HepG2 (cell line): ENCODE measurements around the gene FGF14. TPM values are rescaled to one million over a fixed set of nuclear protein-coding genes. Genes with fewer than 3 reads are reported as not detected.

ENCODE experiments used
- ATAC-seq: fragments of 200-7000 bp; cut with Tn5 transposase; 3 replicates; pipeline ENCODE4 v1.9.1; 2020; ENCODE audit warnings: mild to moderate bottlenecking, moderate library complexity
- BruUV-seq: library from RNA; stranded (reverse); fragments of 400-500 nt; replicated peaks from 2 replicates; lab custom pipeline; 2021; lab: Mats Ljungman, UMichigan
- CTCF ChIA-PET: fragments of 300-600 bp; formaldehyde crosslinking; extraction: SDS; loops from one replicate; lab custom pipeline; 2021; ENCODE audit warnings: low total read pairs, inconsistent platforms, low intra/inter-chr PET ratio; lab: Yijun Ruan, JAX
- POLR2A ChIA-PET: fragments of 350-600 bp; sonication (Branson Sonifier 250); formaldehyde crosslinking; loops from one replicate; lab custom pipeline; 2020; ENCODE audit warnings: antibody characterized with exemption, inconsistent platforms; lab: Yijun Ruan, JAX
- DNase-seq: peaks from one replicate; pipeline ENCODE4 v3.0.0-alpha.2; 2015; ENCODE audit warnings: low spot score
- FAIRE-seq: peaks from 3 replicates; lab custom pipeline; 2011; peaks lifted over from hg19 to GRCh38; lab: Jason Lieb, UNC
- H2AFZ ChIP-seq: one replicate; pipeline ENCODE4 v1.6.1; 2011; ENCODE audit warnings: low read length, inconsistent platforms
- H3K27ac ChIP-seq: fragments of 300-600 bp; 3 replicates; pipeline ENCODE4 v1.8.0; 2011; ENCODE audit warnings: mixed run types, mild to moderate bottlenecking, mixed read lengths, low read length, inconsistent platforms; ENCODE audit not compliant: insufficient read depth; ENCODE audit errors: extremely low read length
- H3K27me3 ChIP-seq, 2 experiments: fragments of 200-600 bp in 1 of 2; 2 replicates in 1 of 2; 3 replicates in 1 of 2; pipeline versions ENCODE4 v1.6.0 to v1.8.0; 2011; ENCODE audit warnings: low read length in 2 of 2, mild to moderate bottlenecking in 2 of 2, moderate library complexity in 2 of 2, inconsistent platforms in 1 of 2; ENCODE audit not compliant: insufficient read depth in 2 of 2, control insufficient read depth in 1 of 2
- H3K36me3 ChIP-seq, 2 experiments: fragments of 200-600 bp in 1 of 2; replicated peaks in 1 of 2; 2 replicates in 1 of 2; 3 replicates in 1 of 2; pipeline versions ENCODE4 v1.5.1 to v1.8.0; 2011; ENCODE audit warnings: low read length in 2 of 2, inconsistent platforms in 1 of 2; ENCODE audit not compliant: insufficient read depth in 2 of 2, control insufficient read depth in 1 of 2
- H3K4me1 ChIP-seq: 2 replicates; pipeline ENCODE4 v1.5.1; 2012; ENCODE audit warnings: low read length, inconsistent platforms; ENCODE audit not compliant: insufficient read depth
- H3K4me2 ChIP-seq: 2 replicates; pipeline ENCODE4 v1.6.0; 2011; ENCODE audit warnings: low read depth, low read length, inconsistent platforms
- H3K4me3 ChIP-seq, 3 experiments: fragments of 200-600 bp in 1 of 3; sonication (generic), shearing (Covaris generic) in 1 of 3; replicated peaks in 1 of 3; 2 replicates each; pipeline ENCODE4 v1.5.1; 2011 to 2016; ENCODE audit warnings: low read length in 3 of 3, inconsistent platforms in 2 of 3, low read depth in 2 of 3, mild to moderate bottlenecking in 2 of 3, control low read depth in 1 of 3, mixed read lengths in 1 of 3; ENCODE audit not compliant: insufficient read depth in 1 of 3
- H3K79me2 ChIP-seq: one replicate; pipeline ENCODE4 v1.6.1; 2011; ENCODE audit warnings: low read length, inconsistent platforms; ENCODE audit not compliant: insufficient read depth
- H3K9ac ChIP-seq: 2 replicates; pipeline ENCODE4 v1.6.0; 2011; ENCODE audit warnings: mild to moderate bottlenecking, low read depth, low read length, inconsistent platforms; ENCODE audit not compliant: insufficient read depth
- H3K9me3 ChIP-seq: 2 replicates; pipeline ENCODE4 v1.5.1; 2012; ENCODE audit warnings: mild to moderate bottlenecking, low read length
- H4K20me1 ChIP-seq: 2 replicates; pipeline ENCODE4 v1.6.0; 2011; ENCODE audit warnings: inconsistent platforms, mild to moderate bottlenecking, low read length, moderate library complexity; ENCODE audit not compliant: insufficient read depth
- ARID4A ChIP-seq: sonication (generic); formaldehyde crosslinking; IDR thresholded peaks from 2 replicates; pipeline ENCODE4 v1.5.0; 2020; ENCODE audit warnings: mild to moderate bottlenecking, missing genetic modification reagents, borderline replicate concordance
- ARNTL ChIP-seq: sonication (generic); formaldehyde crosslinking; IDR thresholded peaks from 2 replicates; pipeline ENCODE4 v1.4.0; 2020; ENCODE audit warnings: mild to moderate bottlenecking, missing genetic modification reagents
- ATM ChIP-seq: fragments of 450-650 bp; IDR thresholded peaks from 2 replicates; pipeline ENCODE4 v1.7.1; 2017; ENCODE audit warnings: mild to moderate bottlenecking, borderline replicate concordance
- HOXD1 ChIP-seq: sonication (generic); formaldehyde crosslinking; IDR thresholded peaks from 2 replicates; pipeline ENCODE4 v1.5.0; 2020; ENCODE audit warnings: missing genetic modification reagents
- MEIS2 ChIP-seq: sonication (generic); formaldehyde crosslinking; IDR thresholded peaks from 2 replicates; pipeline ENCODE4 v1.9.0; 2021; ENCODE audit warnings: mild to moderate bottlenecking, missing genetic modification reagents
- NBN ChIP-seq: fragments of 450-650 bp; conservative IDR thresholded peaks from 2 replicates; pipeline ENCODE4 v1.6.1; 2017
- PCBP2 ChIP-seq: fragments of 200-400 bp; formaldehyde crosslinking; optimal IDR thresholded peaks from 2 replicates; pipeline ENCODE3; 2018; ENCODE audit warnings: low read length, low read depth; ENCODE audit not compliant: poor library complexity, severe bottlenecking
- SOX13 ChIP-seq, 3 experiments: fragments of 450-650 bp in 1 of 3; sonication (generic) in 1 of 3; formaldehyde crosslinking in 1 of 3; IDR thresholded peaks in 2 of 3; conservative IDR thresholded peaks in 1 of 3; 2 replicates each; pipeline versions ENCODE4 v1.5.0 to v1.6.1; 2016 to 2020; ENCODE audit warnings: antibody characterized with exemption in 1 of 3, mild to moderate bottlenecking in 1 of 3, missing compliant biosample characterization in 1 of 3, missing genetic modification reagents in 1 of 3, moderate library complexity in 1 of 3
- TP53 ChIP-seq: sonication (generic); formaldehyde crosslinking; conservative IDR thresholded peaks from 2 replicates; pipeline ENCODE4 v1.4.0; 2020; ENCODE audit warnings: missing genetic modification reagents
- ZBTB42 ChIP-seq: sonication (generic); formaldehyde crosslinking; IDR thresholded peaks from 2 replicates; pipeline ENCODE4 v1.5.0; 2020; ENCODE audit warnings: mild to moderate bottlenecking, missing genetic modification reagents
- ZC3H4 ChIP-seq: sonication (generic); formaldehyde crosslinking; IDR thresholded peaks from 2 replicates; pipeline ENCODE4 v1.4.0; 2020; ENCODE audit warnings: missing genetic modification reagents, borderline replicate concordance
- ZNF746 ChIP-seq: sonication (generic); formaldehyde crosslinking; IDR thresholded peaks from 2 replicates; pipeline ENCODE4 v1.8.0; 2022; ENCODE audit warnings: mild to moderate bottlenecking, missing genetic modification reagents
- ZNF841 ChIP-seq: sonication (generic); formaldehyde crosslinking; IDR thresholded peaks from 2 replicates; pipeline ENCODE4 v1.8.1; 2023; ENCODE audit warnings: missing genetic modification reagents, borderline replicate concordance
- WGBS: methylation state at CpG from one replicate; pipeline ENCODE4 v1.1.6; 2017; ENCODE audit warnings: low lambda C conversion rate; 5-methylcytosine and 5-hydroxymethylcytosine counted together
- in situ Hi-C: cut with HindIII; loops from 2 replicates; pipeline ENCODE4 v1.10.0; 2017; ENCODE audit warnings: low pct_unique_long_range_greater_than_20kb; ENCODE audit not compliant: extremely low pct_ligation_motif_present
- intact Hi-C: fragments of 100-400 bp; cut with micrococcal nuclease; formaldehyde crosslinking; loops from one replicate; pipeline ENCODE4 v1.10.0; 2022; ENCODE audit not compliant: unreplicated experiment
- polyA plus RNA-seq, 8 experiments: library from polyadenylated mRNA; depleted of rRNA in 3 of 8; stranded (reverse) in 7 of 8; unstranded in 1 of 8; fragments of >200 nt; fragmentation: Illumina TruSeq in 4 of 8; extraction: Trizol in 4 of 8; gene quantifications; 2 replicates each; pipeline versions ENCODE4 v1.2.1 to v1.2.3, GENCODE V29; 2011 to 2016; ENCODE audit warnings: low read depth in 4 of 8, missing spikeins in 1 of 8, mixed read lengths in 1 of 8; ENCODE audit not compliant: insufficient read depth in 1 of 8
- total RNA-seq, 5 experiments: library from RNA; depleted of rRNA; stranded (reverse); fragments of >200 nt; fragmentation: Illumina TruSeq; extraction: Trizol; gene quantifications; 2 replicates each; pipeline ENCODE4 v1.2.3, GENCODE V29; 2016; ENCODE audit warnings: low read depth in 1 of 5

Gene FGF14
- total and polyA plus RNA-seq, 2 of the 13 experiments (the other 11 are each of a cell fraction or from before 2014, with no cell fraction given): not detected

DNA sequence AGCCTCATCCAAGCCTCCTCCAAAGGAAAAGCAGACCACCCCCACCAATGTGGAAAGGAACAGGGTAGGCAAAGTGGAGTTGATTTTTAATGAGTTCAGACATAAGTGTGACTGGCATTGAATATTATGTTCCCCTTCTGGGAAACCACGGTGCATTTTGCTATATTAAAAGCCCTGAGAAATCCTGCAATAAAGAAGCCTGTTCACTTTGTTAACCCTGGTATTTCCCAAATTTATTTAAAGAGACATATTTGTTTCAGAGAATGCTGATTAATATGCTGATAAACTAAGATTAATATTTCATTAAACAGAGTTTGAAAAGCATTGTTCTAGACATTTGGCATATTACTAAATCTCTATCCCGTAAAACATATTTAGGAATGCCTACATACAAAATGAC, 151.4 kb downstream of the FGF14 start:
- no peak overlapping the region for H3K4me2 ChIP-seq
- in situ Hi-C loops: no loop called here
- intact Hi-C loops: no loop called here
- WGBS: 2% methylated on average over 2 of the region's 2 CpGs
- ATAC-seq (no peak), DNase-seq (no peak), FAIRE-seq (no peak)
- H3K9me3 ChIP-seq: no peaks in the 10 kb centered on the region
- ChIA-PET CTCF (no interaction called here), POLR2A (no interaction called here)
- no peaks in the 10 kb centered on the region for H3K36me3 ChIP-seq
- H3K4me1 ChIP-seq: no peaks in the 10 kb centered on the region
- H3K9ac ChIP-seq: no peak overlapping the region
- H3K79me2 ChIP-seq: no peaks in the 10 kb centered on the region
- TF ChIP-seq ZBTB42 (CRISPR knock-in tag) (no peak), ARID4A (no peak), ARNTL (CRISPR knock-in tag) (no peak), HOXD1 (no peak), ZNF746 (no peak), ATM (no peak), ZNF841 (CRISPR knock-in tag) (no peak), NBN (no peak), ZC3H4 (CRISPR knock-in tag) (no peak), TP53 (no peak), MEIS2 (CRISPR knock-in tag) (no peak), PCBP2 (no peak), SOX13 (IDR thresholded peaks at IDR 0.05) (no peak), SOX13 (CRISPR knock-in tag; conservative IDR thresholded peaks at IDR 0.05 in 1 of 2, IDR thresholded peaks at IDR 0.05 in 1 of 2) (no peak)
- H3K27ac ChIP-seq: no peak overlapping the region
- H3K27me3 ChIP-seq: no peaks in the 10 kb centered on the region; a peak in 1 of 5 replicates
- H2AFZ ChIP-seq: no peak overlapping the region
- no TSS peak for BruUV-seq
- H3K4me3 ChIP-seq: no peak overlapping the region
- no peaks in the 10 kb centered on the region for H4K20me1 ChIP-seq
